Stromal cell of bone marrow (primary cell): ENCODE measurements around the gene RNASE1.
"Not testable (repeated sequence)": the region's sequence is repeated elsewhere in the genome, so short reads cannot be mapped to it uniquely, and the experiment has no call there.

Experiments used
- DNase-seq: peaks from one replicate; pipeline ENCODE4 v3.0.0-alpha.2; 2012; ENCODE audit warnings: low read depth

The RNASE1 gene

DNA sequence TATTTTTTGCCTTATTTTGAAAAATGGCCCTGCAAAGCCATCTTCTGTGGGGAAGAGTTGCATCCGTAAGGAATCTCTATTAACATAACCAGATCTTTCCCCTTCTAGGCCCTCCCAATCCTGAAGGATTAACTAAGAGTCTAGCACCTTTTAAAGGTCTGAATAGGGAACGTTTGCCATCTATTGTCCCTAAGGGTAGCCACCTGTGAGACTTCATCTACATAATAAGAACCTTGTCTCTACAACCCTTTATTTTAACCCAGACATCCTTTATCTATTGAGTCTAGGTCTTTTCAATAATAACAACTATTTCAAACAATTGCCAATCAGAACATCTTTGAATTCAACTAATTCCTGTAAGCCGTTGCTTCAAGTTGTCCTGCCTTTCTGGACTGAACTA is 30.0 kb downstream of the RNASE1 start:
- no peak for DNase-seq

DNA sequence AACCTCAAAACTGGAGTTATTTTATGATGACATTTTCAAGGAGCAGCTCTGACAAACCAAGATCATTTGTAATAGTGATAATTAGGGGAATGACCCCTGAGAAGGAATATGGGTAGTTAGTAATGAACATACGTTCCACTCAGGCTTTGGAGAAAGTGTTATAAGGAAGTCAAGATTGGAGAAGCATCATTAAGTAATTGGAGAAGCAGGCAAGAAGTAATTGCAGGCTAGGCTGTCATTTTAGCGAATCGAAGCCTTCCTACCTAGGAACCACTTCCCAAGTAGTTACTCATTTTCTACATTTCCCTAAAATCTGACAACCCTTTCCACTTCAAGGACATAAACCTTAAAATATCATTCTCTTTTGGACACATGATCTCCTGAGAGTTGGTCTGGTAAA is 33.2 kb downstream of the RNASE1 start:
- no peak for DNase-seq

DNA sequence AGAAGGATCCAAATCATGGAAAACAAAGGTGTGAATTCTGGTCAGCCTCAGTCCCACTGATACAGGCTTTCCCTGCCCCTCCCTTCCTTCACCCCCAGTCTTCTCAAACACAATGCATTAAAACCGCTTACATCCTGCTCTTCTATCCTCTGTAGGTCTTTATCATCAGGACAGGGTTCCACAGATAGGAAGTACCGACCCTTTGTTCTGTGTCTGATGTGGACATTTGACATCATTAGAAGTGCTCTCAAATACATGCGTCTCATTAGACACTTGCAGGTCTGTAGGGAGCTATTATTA is 34.1 kb downstream of the RNASE1 start:
- no peak for DNase-seq

GRCh38 chr14:20760950-20761349 is 41.7 kb downstream of the RNASE1 start:
- no peak for DNase-seq

GRCh38 chr14:20759465-20759864 is 43.2 kb downstream of the RNASE1 start:
- DNase-seq: not testable (repeated sequence)

- DNase-seq: no peak
Observed at GRCh38 chr14:20757965-20758364, 44.7 kb downstream of the RNASE1 start.

DNA sequence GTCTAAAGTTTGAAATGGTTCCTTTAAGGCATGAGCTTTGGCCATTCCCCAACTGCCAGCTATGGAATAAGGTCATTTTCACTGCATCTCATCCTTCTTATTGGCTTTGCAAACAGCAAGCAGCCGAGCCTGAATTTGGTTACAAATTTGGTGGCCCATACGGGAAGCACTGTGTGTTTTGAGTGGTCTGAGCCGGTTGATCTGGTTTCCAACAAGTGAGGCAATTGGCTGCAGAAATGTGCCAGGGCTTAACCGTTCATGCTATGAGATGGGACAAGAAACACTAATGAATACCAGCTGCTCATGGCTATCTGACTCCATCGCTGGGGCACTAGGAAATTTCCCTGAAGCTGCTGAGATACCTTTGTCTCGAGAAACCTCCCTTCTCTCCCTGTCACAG is 47.6 kb downstream of the RNASE1 start:
- no peak for DNase-seq

- DNase-seq: no peak
Observed at GRCh38 chr14:20754308-20754707, 48.3 kb downstream of the RNASE1 start.

- no peak for DNase-seq
Observed at GRCh38 chr14:20751963-20752562, 50.6 kb downstream of the RNASE1 start.
